Endothelial cell of umbilical vein (primary cell): ENCODE measurements around the gene ZNF74. TPM values are rescaled to one million over a fixed set of nuclear protein-coding genes. Genes with fewer than 3 reads are reported as not detected.

Source experiments
- BruUV-seq: library from RNA; stranded (reverse); fragments of 400-500 nt; replicated peaks from 2 replicates; lab custom pipeline; 2021; lab: Mats Ljungman, UMichigan
- CTCF ChIA-PET: fragments of 300-600, 350-600 bp; sonication (Branson Sonifier 250); formaldehyde crosslinking; loops from one replicate; lab custom pipeline; 2021; ENCODE audit warnings: antibody characterized with exemption, inconsistent platforms; lab: Charles Lee
- POLR2A ChIA-PET: fragments of 300-600, 350-600 bp; sonication (Branson Sonifier 250); formaldehyde crosslinking; loops from one replicate; lab custom pipeline; 2021; ENCODE audit warnings: antibody characterized with exemption, inconsistent platforms; lab: Charles Lee
- DNase-seq: peaks from one replicate; pipeline ENCODE4 v3.0.0-alpha.2; 2011; ENCODE audit warnings: low read depth, low spot score
- FAIRE-seq: peaks from 2 replicates; lab custom pipeline; 2011; peaks lifted over from hg19 to GRCh38; lab: Jason Lieb, UNC
- H2AFZ ChIP-seq: 2 replicates; pipeline ENCODE4 v1.6.0; 2012; ENCODE audit warnings: low read depth, low read length, control low read depth, inconsistent platforms
- H3K27ac ChIP-seq: 2 replicates; pipeline ENCODE4 v1.5.1; 2011; ENCODE audit warnings: low read depth, mild to moderate bottlenecking, control low read depth, low read length, moderate library complexity; ENCODE audit not compliant: insufficient read depth
- H3K27me3 ChIP-seq, 2 experiments: 2 replicates each; pipeline versions ENCODE4 v1.6.0 to v1.6.1; 2011; ENCODE audit warnings: low read length in 2 of 2, mixed read lengths in 1 of 2; ENCODE audit not compliant: control insufficient read depth in 2 of 2, insufficient read depth in 2 of 2
- H3K36me3 ChIP-seq, 2 experiments: 2 replicates in 1 of 2; 3 replicates in 1 of 2; pipeline ENCODE4 v1.5.1; 2011; ENCODE audit warnings: low read length in 2 of 2, mild to moderate bottlenecking in 1 of 2, moderate library complexity in 1 of 2; ENCODE audit not compliant: control insufficient read depth in 2 of 2, insufficient read depth in 2 of 2; ENCODE audit errors: extremely low read depth in 1 of 2
- H3K4me1 ChIP-seq: 3 replicates; pipeline ENCODE4 v1.5.1; 2011; ENCODE audit warnings: mild to moderate bottlenecking, low read length; ENCODE audit not compliant: control insufficient read depth, insufficient read depth; ENCODE audit errors: extremely low read depth
- H3K4me2 ChIP-seq: 2 replicates; pipeline ENCODE4 v1.6.1; 2011; ENCODE audit warnings: low read length, control low read depth, mixed read lengths; ENCODE audit not compliant: insufficient read depth
- H3K4me3 ChIP-seq, 3 experiments: fragments of 200-600 bp in 1 of 3; sonication (generic), shearing (Covaris generic) in 1 of 3; replicated peaks in 1 of 3; 2 replicates each; pipeline ENCODE4 v1.5.1; 2011 to 2016; ENCODE audit warnings: control low read depth in 3 of 3, low read length in 3 of 3, mild to moderate bottlenecking in 2 of 3, inconsistent platforms in 1 of 3, low read depth in 1 of 3, moderate library complexity in 1 of 3; ENCODE audit not compliant: insufficient read depth in 1 of 3
- H3K79me2 ChIP-seq: 2 replicates; pipeline ENCODE4 v1.6.0; 2012; ENCODE audit warnings: low read length, inconsistent platforms; ENCODE audit not compliant: control insufficient read depth, insufficient read depth
- H3K9ac ChIP-seq: replicated peaks from 2 replicates; pipeline ENCODE3; 2011; ENCODE audit warnings: low read length, control low read depth; ENCODE audit not compliant: insufficient read depth; ENCODE audit errors: extremely low read depth
- H3K9me1 ChIP-seq: replicated peaks from 3 replicates; pipeline ENCODE4 v1.6.0; 2011; ENCODE audit warnings: mild to moderate bottlenecking, low read length; ENCODE audit not compliant: control insufficient read depth, insufficient read depth; ENCODE audit errors: extremely low read depth
- H3K9me3 ChIP-seq: replicated peaks from 2 replicates; pipeline ENCODE4 v1.5.1; 2012; ENCODE audit warnings: low read length, inconsistent platforms; ENCODE audit not compliant: control insufficient read depth, insufficient read depth
- H4K20me1 ChIP-seq: replicated peaks from 2 replicates; pipeline ENCODE3; 2011; ENCODE audit warnings: mild to moderate bottlenecking, low read length; ENCODE audit not compliant: control insufficient read depth, insufficient read depth; ENCODE audit errors: extremely low read depth
- CTCF ChIP-seq, 2 donors: IDR thresholded peaks; 1 replicate in 1 of 2; 2 replicates in 1 of 2; pipeline ENCODE4 v1.5.1; 2011; ENCODE audit warnings: low read length in 2 of 2, mild to moderate bottlenecking in 2 of 2, moderate library complexity in 2 of 2, control low read depth in 1 of 2, inconsistent platforms in 1 of 2, low read depth in 1 of 2; ENCODE audit not compliant: insufficient read depth in 1 of 2; ENCODE audit errors: extremely low read depth in 1 of 2
- EZH2 ChIP-seq: IDR thresholded peaks from 2 replicates; pipeline ENCODE4 v1.6.1; 2012; ENCODE audit warnings: borderline replicate concordance, low read depth, mild to moderate bottlenecking, moderate library complexity, low read length, inconsistent platforms; ENCODE audit not compliant: severe bottlenecking
- FOS ChIP-seq: IDR thresholded peaks from 2 replicates; pipeline ENCODE4 v1.6.1; 2011; ENCODE audit warnings: mild to moderate bottlenecking, low read length, moderate library complexity, borderline replicate concordance; ENCODE audit not compliant: insufficient read depth
- GATA2 ChIP-seq: IDR thresholded peaks from 2 replicates; pipeline ENCODE4 v1.7.0; 2011; ENCODE audit warnings: low read depth, mild to moderate bottlenecking, moderate library complexity, mixed read lengths, low read length; ENCODE audit not compliant: insufficient read length, insufficient read depth
- JUN ChIP-seq: IDR thresholded peaks from 2 replicates; pipeline ENCODE4 v1.6.1; 2011; ENCODE audit warnings: borderline replicate concordance, low read depth; ENCODE audit not compliant: insufficient read length, insufficient read depth
- MAX ChIP-seq: IDR thresholded peaks from 2 replicates; pipeline ENCODE4 v1.6.1; 2011; ENCODE audit not compliant: insufficient read depth, insufficient read length
- MYC ChIP-seq: IDR thresholded peaks from one replicate; pipeline ENCODE4 v1.6.1; 2011; ENCODE audit warnings: mild to moderate bottlenecking, low read depth, low read length
- POLR2A ChIP-seq: IDR thresholded peaks from 2 replicates; pipeline ENCODE4 v1.6.1; 2012; ENCODE audit warnings: low read depth, mild to moderate bottlenecking, control low read depth, low read length
- POLR2AphosphoS5 ChIP-seq: IDR thresholded peaks from 2 replicates; pipeline ENCODE4 v1.6.1; 2012; ENCODE audit warnings: low read depth, mild to moderate bottlenecking, control low read depth, low read length, moderate library complexity; ENCODE audit not compliant: insufficient read depth
- dilution Hi-C: fragments of 300-500 bp; cut with MboI; formaldehyde crosslinking; loops from one replicate; pipeline ENCODE4 v1.15.0; 2019; ENCODE audit warnings: low sequenced_read_pairs; ENCODE audit not compliant: extremely low pct_ligation_motif_present
- intact Hi-C: fragments of 100-400 bp; cut with micrococcal nuclease; formaldehyde crosslinking; loops from one replicate; pipeline ENCODE4 v1.10.0; 2022
- polyA plus RNA-seq, 4 experiments: library from polyadenylated mRNA; depleted of rRNA in 3 of 4; stranded (reverse) in 3 of 4; unstranded in 1 of 4; fragments of >200 nt; gene quantifications; 2 replicates each; pipeline versions ENCODE4 v1.2.1 to v1.2.3, GENCODE V29; 2011 to 2012; ENCODE audit warnings: missing spikeins in 1 of 4
- total RNA-seq: library from RNA; stranded (reverse); gene quantifications from 2 replicates; pipeline ENCODE4 v1.2.3, GENCODE V29; 2021

ZNF74 gene
- total and polyA plus RNA-seq, 2 donors (not counting 3 experiments of a cell fraction or from before 2014, with no cell fraction given): 8.6 to 13.4 TPM

- Histone ChIP-seq H4K20me1 (no peaks in the 10 kb centered on the region), H3K9me3 (no peaks in the 10 kb centered on the region), H3K4me3 (no peak overlapping the region), H3K36me3 (no peaks in the 10 kb centered on the region), H3K79me2 (no peaks in the 10 kb centered on the region), H3K4me1 (no peaks in the 10 kb centered on the region), H3K9me1 (no peaks in the 10 kb centered on the region), H3K4me2 (no peak overlapping the region), H3K9ac (no peak overlapping the region), H3K27me3 (no peaks in the 10 kb centered on the region), H2AFZ (no peak overlapping the region), H3K27ac (no peak overlapping the region)
- intact Hi-C loops: no loop called here
- POLR2A ChIA-PET: no interaction called here
- TF ChIP-seq FOS (no peak), GATA2 (no peak), MYC (no peak), MAX (no peak), POLR2A (no peak), POLR2AphosphoS5 (no peak), EZH2 (no peak), CTCF (IDR thresholded peaks at IDR 0.05; ENCODE audit: extremely low read depth in 1 of 2, insufficient read depth in 1 of 2, low read depth in 1 of 2, low read length in 2 of 2) (no peak), JUN (no peak)
- peak; percentile 58 for FAIRE-seq
- no peak for DNase-seq
- dilution Hi-C loops: no loop called here
- CTCF ChIA-PET: interaction anchor here (1.0 kb wide), 1 partner anchor 32 kb away, joined by 3 read pairs; no protein-coding TSS in a partner anchor
- no TSS peak for BruUV-seq
Observed at GRCh38 chr22:20449819-20450550, 56.0 kb downstream of the ZNF74 start.
